Panc1 (cell line): ENCODE data around the gene MYO16.

Experiments
- POLR2AphosphoS5 ChIP-seq: IDR thresholded peaks from 2 replicates; pipeline ENCODE4 v1.6.1; 2012; ENCODE audit warnings: mild to moderate bottlenecking, low read depth, low read length, moderate library complexity
- REST ChIP-seq, 2 experiments: IDR thresholded peaks; 2 replicates each; pipeline ENCODE4 v1.6.1; 2011 to 2012; ENCODE audit warnings: low read depth in 2 of 2, control low read depth in 1 of 2, low read length in 1 of 2, mild to moderate bottlenecking in 1 of 2, moderate library complexity in 1 of 2; ENCODE audit not compliant: insufficient read depth in 1 of 2
- TCF7L2 ChIP-seq: IDR thresholded peaks from 2 replicates; pipeline ENCODE4 v1.6.1; 2011; ENCODE audit warnings: mild to moderate bottlenecking, low read depth, low read length, inconsistent platforms
- TF ChIP-seq, protein P1 (sequence below): fragments of 450-650 bp; IDR thresholded peaks from 2 replicates; pipeline ENCODE4 v1.5.1; 2017; ENCODE audit warnings: mild to moderate bottlenecking

DNA sequence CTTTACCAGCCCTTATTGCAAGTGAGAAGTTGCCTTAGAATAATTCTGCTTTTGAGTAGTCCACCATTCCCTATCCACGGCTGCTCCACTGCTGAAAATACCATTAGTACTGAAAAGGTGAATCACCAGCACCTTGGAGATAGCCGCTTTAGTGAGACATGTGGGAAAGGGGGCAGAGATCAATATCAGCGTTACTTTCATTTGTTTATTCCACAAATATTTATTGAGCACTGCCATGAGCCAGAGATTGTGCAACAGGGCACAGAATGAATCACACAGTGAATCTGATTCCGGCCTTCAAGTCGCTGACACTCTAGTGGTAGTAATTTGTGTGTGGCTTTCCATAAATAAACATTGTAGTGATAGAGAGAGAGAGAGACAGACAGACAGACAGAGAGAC lies 31.5 kb upstream of the MYO16 start:
- TF ChIP-seq, protein P1, sequence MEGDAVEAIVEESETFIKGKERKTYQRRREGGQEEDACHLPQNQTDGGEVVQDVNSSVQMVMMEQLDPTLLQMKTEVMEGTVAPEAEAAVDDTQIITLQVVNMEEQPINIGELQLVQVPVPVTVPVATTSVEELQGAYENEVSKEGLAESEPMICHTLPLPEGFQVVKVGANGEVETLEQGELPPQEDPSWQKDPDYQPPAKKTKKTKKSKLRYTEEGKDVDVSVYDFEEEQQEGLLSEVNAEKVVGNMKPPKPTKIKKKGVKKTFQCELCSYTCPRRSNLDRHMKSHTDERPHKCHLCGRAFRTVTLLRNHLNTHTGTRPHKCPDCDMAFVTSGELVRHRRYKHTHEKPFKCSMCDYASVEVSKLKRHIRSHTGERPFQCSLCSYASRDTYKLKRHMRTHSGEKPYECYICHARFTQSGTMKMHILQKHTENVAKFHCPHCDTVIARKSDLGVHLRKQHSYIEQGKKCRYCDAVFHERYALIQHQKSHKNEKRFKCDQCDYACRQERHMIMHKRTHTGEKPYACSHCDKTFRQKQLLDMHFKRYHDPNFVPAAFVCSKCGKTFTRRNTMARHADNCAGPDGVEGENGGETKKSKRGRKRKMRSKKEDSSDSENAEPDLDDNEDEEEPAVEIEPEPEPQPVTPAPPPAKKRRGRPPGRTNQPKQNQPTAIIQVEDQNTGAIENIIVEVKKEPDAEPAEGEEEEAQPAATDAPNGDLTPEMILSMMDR: no peak
- TF ChIP-seq TCF7L2 (no peak), REST (IDR thresholded peaks at IDR 0.05; ENCODE audit: insufficient read depth in 1 of 2, low read depth in 2 of 2, low read length in 1 of 2) (no peak), POLR2AphosphoS5 (no peak)
